Endometrial microvascular endothelial cells (primary cell): ENCODE measurements around the gene ANKS1B. TPM values are rescaled to one million over a fixed set of nuclear protein-coding genes. Genes with fewer than 3 reads are reported as not detected.

Source experiments
- in situ Hi-C: cut with HindIII; loops from 2 replicates; pipeline ENCODE4 v1.10.0; 2017; ENCODE audit warnings: low sequenced_read_pairs, low pct_unique_long_range_greater_than_20kb; ENCODE audit errors: inconsistent ontology term
- total RNA-seq: library from RNA; depleted of rRNA; stranded (reverse); fragments of >200 nt; gene quantifications from one replicate; pipeline ENCODE4 v1.2.3, GENCODE V29; 2015; ENCODE audit errors: inconsistent ontology term

Gene ANKS1B
- total RNA-seq, 1 donor from 2014 or later, result not detected

- in situ Hi-C loops, result no loop called here
These were observed 1244.0 kb downstream of the ANKS1B start for GRCh38 chr12:98740751-98741150.

- in situ Hi-C loops, result no loop called here
These were observed 1246.2 kb downstream of the ANKS1B start for GRCh38 chr12:98738539-98738938.

- in situ Hi-C loops, result no loop called here
These were observed 1246.7 kb downstream of the ANKS1B start for GRCh38 chr12:98738002-98738401.

GRCh38 chr12:98737322-98737712 is 1247.4 kb downstream of the ANKS1B start:
- in situ Hi-C loops, result no loop called here

GRCh38 chr12:98736352-98737321 is 1248.1 kb downstream of the ANKS1B start:
- in situ Hi-C loops, result no loop called here

- in situ Hi-C loops, result no loop called here
These were observed 1248.9 kb downstream of the ANKS1B start for GRCh38 chr12:98735821-98736220.

GRCh38 chr12:98733667-98734350 is 1250.9 kb downstream of the ANKS1B start:
- in situ Hi-C loops, result no loop called here

GRCh38 chr12:98730412-98730811 is 1254.3 kb downstream of the ANKS1B start:
- in situ Hi-C loops, result no loop called here

GRCh38 chr12:98727196-98727595 is 1257.5 kb downstream of the ANKS1B start:
- in situ Hi-C loops, result no loop called here

GRCh38 chr12:98725476-98726247 is 1259.1 kb downstream of the ANKS1B start:
- in situ Hi-C loops, result no loop called here

GRCh38 chr12:98724384-98725155 is 1260.2 kb downstream of the ANKS1B start:
- in situ Hi-C loops, result no loop called here

- in situ Hi-C loops, result no loop called here
These were observed 1263.5 kb downstream of the ANKS1B start for GRCh38 chr12:98721204-98721702.

GRCh38 chr12:98719515-98720504 is 1264.9 kb downstream of the ANKS1B start:
- in situ Hi-C loops, result no loop called here

GRCh38 chr12:98714426-98714825 is 1270.3 kb downstream of the ANKS1B start:
- in situ Hi-C loops, result no loop called here

GRCh38 chr12:98709022-98709421 is 1275.7 kb downstream of the ANKS1B start:
- in situ Hi-C loops, result no loop called here

- in situ Hi-C loops, result no loop called here
These were observed 1283.6 kb downstream of the ANKS1B start for GRCh38 chr12:98701166-98701565.

GRCh38 chr12:98699586-98699985 is 1285.2 kb downstream of the ANKS1B start:
- in situ Hi-C loops, result no loop called here
